WTC11 (cell line): ENCODE data around the gene SIGLEC1. TPM values are rescaled to one million over a fixed set of nuclear protein-coding genes. Genes with fewer than 3 reads are reported as not detected.

Experiments
- ATAC-seq: fragments of 200-7000 bp; cut with Tn5 transposase; 2 replicates; pipeline ENCODE4 v1.10.0; 2021; ENCODE audit warnings: mild to moderate bottlenecking, moderate library complexity
- CTCF ChIA-PET: fragments of 300-600 bp; sonication (Branson Sonifier 250); formaldehyde crosslinking; loops from one replicate; lab custom pipeline; 2021; ENCODE audit warnings: antibody characterized with exemption; lab: Charles Lee
- POLR2A ChIA-PET: fragments of 350-600 bp; sonication (Branson Sonifier 250); formaldehyde crosslinking; loops from one replicate; lab custom pipeline; 2021; ENCODE audit warnings: antibody characterized with exemption; lab: Charles Lee
- DNase-seq: peaks from one replicate; pipeline ENCODE4 v3.0.0; 2021; ENCODE audit warnings: low spot score
- H3K27ac Mint-ChIP-seq: 2 replicates; pipeline ENCODE4 v1.8.0; 2021; ENCODE audit warnings: mixed read lengths
- H3K27me3 Mint-ChIP-seq: 2 replicates; pipeline ENCODE4 v1.8.0; 2021; ENCODE audit warnings: low read depth, mild to moderate bottlenecking, moderate library complexity, mixed read lengths
- H3K36me3 Mint-ChIP-seq: 2 replicates; pipeline ENCODE4 v1.8.0; 2021; ENCODE audit warnings: mixed read lengths
- H3K4me1 Mint-ChIP-seq: 2 replicates; pipeline ENCODE4 v1.8.0; 2022; ENCODE audit warnings: mixed read lengths
- H3K4me3 Mint-ChIP-seq: 2 replicates; pipeline ENCODE4 v1.8.0; 2021; ENCODE audit warnings: mild to moderate bottlenecking, moderate library complexity, mixed read lengths
- H3K9me3 Mint-ChIP-seq: 2 replicates; pipeline ENCODE4 v1.8.0; 2021; ENCODE audit warnings: mixed read lengths
- ARID4B ChIP-seq: sonication (generic); formaldehyde crosslinking; IDR thresholded peaks from 2 replicates; pipeline ENCODE4 v1.8.0; 2023; ENCODE audit warnings: missing genetic modification reagents, mild to moderate bottlenecking, borderline replicate concordance
- CTCF ChIP-seq: fragments of 200-600 bp; IDR thresholded peaks from 2 replicates; pipeline ENCODE4 v1.8.0; 2022; ENCODE audit warnings: antibody characterized with exemption
- E2F4 ChIP-seq: sonication (generic); formaldehyde crosslinking; IDR thresholded peaks from 2 replicates; pipeline ENCODE4 v1.8.1; 2022; ENCODE audit warnings: low read depth, mild to moderate bottlenecking, moderate library complexity, missing genetic modification reagents, borderline replicate concordance
- ERG ChIP-seq: fragments of 250-450 bp; sonication (Bioruptor Pico); IDR thresholded peaks from 2 replicates; pipeline ENCODE4 v1.8.0; 2021; ENCODE audit warnings: mild to moderate bottlenecking
- FOXJ3 ChIP-seq: sonication (generic); formaldehyde crosslinking; IDR thresholded peaks from 2 replicates; pipeline ENCODE4 v1.9.0; 2021; ENCODE audit warnings: missing genetic modification reagents, mild to moderate bottlenecking, borderline replicate concordance
- FOXP1 ChIP-seq: sonication (generic); formaldehyde crosslinking; IDR thresholded peaks from 2 replicates; pipeline ENCODE4 v1.8.0; 2022; ENCODE audit warnings: missing genetic modification reagents, mild to moderate bottlenecking, moderate library complexity, borderline replicate concordance
- GRHL2 ChIP-seq: fragments of 250-450 bp; sonication (Bioruptor Pico); IDR thresholded peaks from 2 replicates; pipeline ENCODE4 v1.8.0; 2022; ENCODE audit warnings: mild to moderate bottlenecking, moderate library complexity; ENCODE audit not compliant: insufficient replicate concordance, severe bottlenecking
- HMGXB4 ChIP-seq: sonication (generic); formaldehyde crosslinking; IDR thresholded peaks from 2 replicates; pipeline ENCODE4 v1.8.1; 2023; ENCODE audit warnings: mild to moderate bottlenecking, moderate library complexity, missing genetic modification reagents
- JAZF1 ChIP-seq: fragments of 250-450 bp; sonication (Bioruptor Pico); IDR thresholded peaks from 2 replicates; pipeline ENCODE4 v1.9.0; 2021; ENCODE audit warnings: moderate library complexity, mild to moderate bottlenecking, inconsistent platforms
- MAX ChIP-seq: sonication (generic); formaldehyde crosslinking; IDR thresholded peaks from 2 replicates; pipeline ENCODE4 v1.8.0; 2022; ENCODE audit warnings: mild to moderate bottlenecking, missing genetic modification reagents
- NFYB ChIP-seq: sonication (generic); formaldehyde crosslinking; conservative IDR thresholded peaks from 2 replicates; pipeline ENCODE4 v1.8.0; 2022; ENCODE audit warnings: low read depth, missing genetic modification reagents
- NR2C2 ChIP-seq: sonication (generic); formaldehyde crosslinking; IDR thresholded peaks from 2 replicates; pipeline ENCODE4 v1.8.0; 2022; ENCODE audit warnings: mild to moderate bottlenecking, missing genetic modification reagents
- SOX15 ChIP-seq: fragments of 250-450 bp; sonication (Bioruptor Pico); IDR thresholded peaks from 2 replicates; pipeline ENCODE4 v1.9.0; 2021; ENCODE audit warnings: mild to moderate bottlenecking
- SP1 ChIP-seq: sonication (generic); formaldehyde crosslinking; conservative IDR thresholded peaks from 2 replicates; pipeline ENCODE4 v1.8.1; 2022; ENCODE audit warnings: missing genetic modification reagents
- ZBTB21 ChIP-seq: sonication (generic); formaldehyde crosslinking; IDR thresholded peaks from 2 replicates; pipeline ENCODE4 v1.8.1; 2023; ENCODE audit warnings: mild to moderate bottlenecking, missing genetic modification reagents, borderline replicate concordance
- ZBTB43 ChIP-seq: sonication (generic); formaldehyde crosslinking; IDR thresholded peaks from 2 replicates; pipeline ENCODE4 v1.8.1; 2023; ENCODE audit warnings: mild to moderate bottlenecking, missing genetic modification reagents
- ZMAT4 ChIP-seq: fragments of 250-450 bp; sonication (Bioruptor Pico); IDR thresholded peaks from 2 replicates; pipeline ENCODE4 v1.9.0; 2021; ENCODE audit warnings: mild to moderate bottlenecking
- ZNF138 ChIP-seq: sonication (generic); formaldehyde crosslinking; conservative IDR thresholded peaks from 2 replicates; pipeline ENCODE4 v1.8.1; 2022; ENCODE audit warnings: mild to moderate bottlenecking, moderate library complexity, missing genetic modification reagents
- ZNF263 ChIP-seq: sonication (generic); formaldehyde crosslinking; IDR thresholded peaks from 2 replicates; pipeline ENCODE4 v1.8.1; 2022; ENCODE audit warnings: low read depth, mild to moderate bottlenecking, moderate library complexity, missing genetic modification reagents
- ZNF512 ChIP-seq: sonication (generic); formaldehyde crosslinking; IDR thresholded peaks from 2 replicates; pipeline ENCODE4 v1.8.1; 2022; ENCODE audit warnings: missing genetic modification reagents, borderline replicate concordance
- total RNA-seq: library from RNA; stranded (reverse); gene quantifications from 3 replicates; pipeline ENCODE4 v1.2.3, GENCODE V29; 2021

SIGLEC1 gene
- total RNA-seq, 1 experiment from 2014 or later = 0.04 TPM

- Mint-ChIP-seq H3K4me3 (no peak overlapping the region), H3K36me3 (no peaks in the 10 kb centered on the region), H3K4me1 (peaks cover 10% of the 10 kb centered on the region), H3K27ac (no peak overlapping the region), H3K27me3 (no peaks in the 10 kb centered on the region), H3K9me3 (peaks cover 4% of the 10 kb centered on the region; the same call in 1 of the 2 replicates)
- TF ChIP-seq ZNF138 (CRISPR knock-in tag) (no peak), E2F4 (no peak), ZBTB21 (CRISPR knock-in tag) (no peak), GRHL2 (CRISPR knock-in tag) (no peak), ZBTB43 (CRISPR knock-in tag) (no peak), NR2C2 (CRISPR knock-in tag) (no peak), NFYB (CRISPR knock-in tag) (no peak), ERG (CRISPR knock-in tag) (no peak), SOX15 (CRISPR knock-in tag) (no peak), MAX (no peak), JAZF1 (CRISPR knock-in tag) (no peak), HMGXB4 (CRISPR knock-in tag) (no peak), FOXJ3 (CRISPR knock-in tag) (no peak), ZNF512 (CRISPR knock-in tag) (no peak), ZNF263 (CRISPR knock-in tag) (no peak), FOXP1 (CRISPR knock-in tag) (no peak), CTCF (no peak), SP1 (CRISPR knock-in tag) (no peak), ZMAT4 (no peak), ARID4B (CRISPR knock-in tag) (no peak)
- ChIA-PET CTCF (interaction anchor here (1.0 to 3.1 kb wide), 3 partner anchors 15 to 90 kb away, joined by 3 to 15 read pairs (median 7); partner anchors contain the start of gene SPEF1), POLR2A (interaction anchor here (0.7 kb wide), 1 partner anchor 333 kb away, joined by 7 read pairs; no protein-coding TSS in a partner anchor)
- ATAC-seq (no peak), DNase-seq (no peak)
These were observed 21.1 kb downstream of the SIGLEC1 start for GRCh38 chr20:3691306-3691705.
